ENCODE data around the gene PNPLA3.
"Not testable (repeated sequence)": the region's sequence is repeated elsewhere in the genome, so short reads cannot be mapped to it uniquely, and the experiment has no call there.

DNA sequence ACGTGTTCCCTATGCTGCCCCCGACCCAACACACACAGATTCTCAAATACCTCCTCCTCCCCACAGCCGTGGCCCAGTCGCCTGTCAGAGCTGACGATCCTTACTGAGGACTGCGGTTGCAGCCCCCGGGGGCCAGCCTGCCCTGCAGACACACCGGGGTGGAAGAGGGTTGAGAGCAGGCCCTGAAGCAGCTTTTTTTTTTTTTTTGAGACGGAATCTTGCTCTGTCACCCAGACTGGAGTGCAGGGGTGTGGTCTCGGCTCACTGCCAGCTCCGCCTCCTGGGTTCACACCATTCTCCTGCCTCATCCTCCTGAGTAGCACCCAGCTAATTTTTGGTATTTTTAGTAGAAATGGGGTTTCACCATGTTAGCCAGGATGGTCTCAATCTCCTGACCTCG is 20.6 kb upstream of the PNPLA3 start:
- TF ChIP-seq CTCF (IDR thresholded peaks at IDR 0.05; ENCODE audit: poor library complexity); EZH2 (IDR thresholded peaks at IDR 0.05; ENCODE audit: borderline replicate concordance): not testable (repeated sequence)

All from hepatocyte (in vitro differentiated cells).